NCI-H1092 treated with DMSO at 0.1 percent for 48 hours (cell line): ENCODE data around the gene GRAP2.
"Not testable (repeated sequence)": the region's sequence is repeated elsewhere in the genome, so short reads cannot be mapped to it uniquely, and the experiment has no call there.

Experiments
- DNase-seq: peaks from one replicate; lab custom pipeline; 2025; lab: John Stamatoyannopoulos, UW

The GRAP2 gene

DNA sequence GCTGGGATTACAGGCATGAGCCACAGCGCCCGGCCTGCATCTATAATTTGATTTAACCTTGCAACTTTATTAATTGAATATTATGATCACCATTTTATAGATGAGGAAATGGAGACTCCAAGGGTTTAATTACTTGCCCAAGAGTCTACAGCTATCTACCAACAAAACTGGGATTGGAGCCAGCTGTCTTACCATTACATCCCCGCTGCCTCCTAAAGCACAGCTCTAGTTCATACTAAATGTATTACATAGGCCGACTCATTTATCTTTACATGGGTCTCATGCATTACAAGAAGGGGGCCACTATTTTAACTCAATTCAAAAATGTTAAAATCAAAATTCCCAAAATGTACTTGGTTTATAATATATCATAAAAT, 45.2 kb downstream of the GRAP2 start:
- DNase-seq: no peak

DNA sequence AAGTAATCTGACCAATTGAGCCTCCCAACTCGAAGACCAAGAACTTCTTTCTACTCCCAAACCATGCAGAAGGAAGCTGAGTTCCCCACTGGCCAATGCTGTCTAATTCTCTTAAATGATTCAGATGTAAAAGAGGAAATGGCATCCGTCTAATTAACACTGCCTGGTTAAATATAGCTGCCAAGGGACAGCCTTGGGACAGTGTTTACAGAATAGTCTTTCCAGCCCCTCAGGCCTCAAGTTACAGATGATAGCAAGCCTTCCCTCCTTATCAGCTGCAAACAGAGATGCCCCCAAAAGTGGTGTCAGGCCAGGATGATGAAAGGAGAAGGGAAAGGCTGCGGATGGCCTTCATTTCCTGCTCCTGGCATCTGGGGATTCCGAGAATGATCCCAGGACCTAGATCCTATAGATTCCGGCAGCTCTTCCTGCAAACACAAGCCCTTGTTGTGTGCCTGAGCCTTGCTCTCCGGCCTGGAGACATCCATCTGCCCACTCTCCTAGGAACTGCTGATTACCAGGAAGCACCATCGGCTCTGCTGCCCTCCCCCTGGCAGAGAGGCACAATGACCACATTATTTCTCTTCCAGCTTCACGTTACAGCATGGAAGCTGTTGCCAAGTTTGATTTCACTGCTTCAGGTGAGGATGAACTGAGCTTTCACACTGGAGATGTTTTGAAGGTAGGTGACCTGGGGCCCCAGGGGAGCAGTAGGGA, 45.8 kb downstream of the GRAP2 start:
- DNase-seq: peak; percentile 86

- peak; percentile 87 for DNase-seq
These were observed 46.6 kb downstream of the GRAP2 start for GRCh38 chr22:39947220-39948216.

GRCh38 chr22:39949964-39950737, 49.3 kb downstream of the GRAP2 start:
- no peak for DNase-seq

DNA sequence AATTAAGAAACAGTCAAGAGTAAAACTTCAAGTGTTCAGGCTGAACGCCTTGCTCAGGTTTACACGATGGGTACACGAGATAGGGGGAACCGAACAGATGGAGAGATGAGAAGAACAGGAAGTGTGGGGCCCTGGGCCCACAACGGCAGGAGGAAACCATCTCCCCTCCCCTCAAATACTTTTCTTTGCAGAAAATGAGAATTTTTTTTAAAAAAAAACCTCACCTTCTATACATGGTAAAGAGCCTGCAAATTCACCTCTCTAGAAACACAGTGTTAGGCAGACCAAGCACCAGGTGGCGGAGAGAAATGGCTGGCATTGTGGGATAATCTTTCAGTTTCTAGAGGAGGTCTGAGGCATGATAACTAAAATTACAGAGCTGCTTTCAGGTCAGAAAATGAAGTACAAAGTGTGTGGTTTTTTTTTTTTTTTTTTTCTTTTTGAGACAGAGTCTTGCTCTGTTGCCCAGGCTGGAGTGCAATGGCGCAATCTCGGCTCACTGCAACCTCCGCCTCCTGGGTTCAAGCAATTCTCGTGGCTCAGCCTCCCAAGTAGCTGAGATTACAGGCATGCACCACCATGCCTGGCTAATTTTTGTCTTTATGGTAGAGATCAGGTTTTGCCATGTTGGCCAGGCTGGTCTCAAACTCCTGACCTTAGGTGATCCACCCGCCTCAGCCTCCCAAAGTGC, 50.9 kb downstream of the GRAP2 start:
- not testable (repeated sequence) for DNase-seq

GRCh38 chr22:39952347-39952746, 51.5 kb downstream of the GRAP2 start:
- no peak for DNase-seq

- DNase-seq: no peak
These were observed 52.2 kb downstream of the GRAP2 start for GRCh38 chr22:39953101-39953500.

DNA sequence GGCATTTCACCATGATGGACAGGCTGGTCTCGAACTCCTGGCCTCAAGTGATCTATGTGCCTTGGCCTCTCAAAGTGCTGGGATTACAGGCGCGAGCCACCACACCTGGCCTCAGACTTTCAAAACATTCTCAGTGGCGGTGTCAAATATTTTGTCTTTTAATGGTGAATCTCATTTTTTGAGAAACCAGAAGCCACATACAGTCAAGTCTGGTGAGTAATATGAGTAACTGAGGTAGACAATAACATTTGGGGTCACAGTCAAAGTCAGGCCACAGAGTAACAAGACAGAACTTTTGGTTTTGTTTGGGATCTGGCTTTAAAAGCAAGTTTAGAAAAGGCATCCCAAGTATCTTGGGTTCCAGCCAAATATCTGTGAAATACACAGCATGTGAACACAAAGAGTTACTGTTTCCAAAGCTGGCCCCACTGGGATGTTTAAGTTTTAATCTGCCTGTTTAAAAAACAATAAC, 53.7 kb downstream of the GRAP2 start:
- DNase-seq: no peak

DNA sequence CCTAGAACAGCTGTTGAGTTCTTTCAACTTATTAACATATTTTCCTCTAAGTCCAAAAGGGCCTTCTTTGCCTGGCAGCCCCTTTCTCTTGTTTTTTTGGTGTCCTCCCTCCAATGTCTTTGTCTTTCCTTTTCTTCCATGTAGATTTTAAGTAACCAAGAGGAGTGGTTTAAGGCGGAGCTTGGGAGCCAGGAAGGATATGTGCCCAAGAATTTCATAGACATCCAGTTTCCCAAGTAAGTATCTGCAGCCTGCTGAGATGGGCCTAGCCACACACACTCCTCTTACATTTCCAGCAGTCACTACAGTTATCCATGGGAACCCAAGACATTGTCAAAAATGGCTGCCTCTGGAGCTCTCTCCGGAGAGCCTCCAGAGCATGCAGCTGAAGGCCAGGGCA, 54.8 kb downstream of the GRAP2 start:
- DNase-seq: no peak

DNA sequence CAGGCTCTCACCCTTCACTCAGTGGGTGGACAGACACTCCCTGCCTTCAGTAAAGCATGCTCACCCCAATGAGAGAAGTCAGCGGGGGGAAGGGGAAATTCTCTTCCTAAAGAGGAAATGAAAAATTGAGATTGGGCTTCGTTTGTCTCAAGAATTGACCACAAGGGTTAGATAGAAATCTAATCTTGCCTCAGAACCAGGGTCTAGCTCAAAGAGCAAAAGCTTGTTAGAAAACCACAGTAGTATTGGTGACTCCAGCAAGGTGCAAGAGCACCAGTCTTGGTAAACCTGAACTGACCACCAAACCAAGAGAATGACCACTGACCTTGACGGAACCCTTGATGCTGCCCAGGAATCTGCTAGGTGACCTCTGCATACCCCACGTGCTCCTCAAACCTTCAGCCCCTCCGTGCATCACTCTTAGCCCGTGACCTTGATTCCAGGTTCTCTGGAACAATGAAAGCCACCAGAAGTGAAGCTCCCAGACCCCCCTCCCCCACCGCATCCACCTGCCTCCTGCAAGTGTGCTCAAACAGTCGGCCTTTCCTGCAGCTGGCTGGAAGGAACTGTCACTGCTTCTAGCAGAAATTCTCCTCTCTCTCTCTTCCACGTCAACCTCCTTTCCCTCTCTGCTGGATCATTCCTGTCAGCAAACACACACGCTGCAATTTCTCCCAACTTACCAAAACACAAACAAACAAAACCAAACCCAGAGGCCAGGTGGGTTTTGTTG, 56.2 kb downstream of the GRAP2 start:
- no peak for DNase-seq

GRCh38 chr22:39958009-39958711, 57.3 kb downstream of the GRAP2 start:
- no peak for DNase-seq

DNA sequence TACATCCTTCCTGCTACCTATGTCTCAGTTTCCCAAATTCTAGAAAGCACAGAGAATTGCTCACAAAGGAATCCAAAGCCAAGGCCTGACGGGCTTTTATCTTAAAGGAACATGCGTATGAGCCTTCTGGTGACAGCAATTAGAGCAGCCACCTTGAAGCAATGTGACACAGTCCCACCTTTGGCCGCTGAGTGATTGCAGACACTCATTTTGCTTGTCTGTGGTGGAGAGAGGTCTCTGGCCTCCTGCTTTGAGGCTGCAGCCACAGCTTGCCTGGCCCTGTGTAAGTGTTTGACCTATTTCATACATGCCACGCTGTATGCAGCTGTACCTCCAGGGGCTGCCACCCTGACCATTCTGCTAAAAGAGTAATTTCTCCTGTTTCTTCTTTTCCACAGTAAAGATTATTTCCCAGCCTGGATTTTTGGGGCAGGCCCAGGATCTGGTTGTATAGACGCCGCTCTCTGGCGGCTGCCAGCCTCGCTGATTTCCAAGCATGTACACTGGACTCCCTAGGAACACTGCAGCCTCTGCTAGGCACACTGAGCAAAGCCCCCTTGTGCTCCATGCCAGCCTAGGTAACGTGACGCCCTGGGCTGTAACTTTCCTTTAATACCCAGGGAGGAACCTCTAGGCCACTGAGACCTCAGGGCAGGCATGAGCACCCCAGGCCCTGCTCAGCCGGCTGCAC, 58.2 kb downstream of the GRAP2 start:
- DNase-seq: no peak

GRCh38 chr22:39959640-39960447, 59.0 kb downstream of the GRAP2 start, which contains the start of gene TMA7B:
Gene TMA7B, plus strand, starts transcription at chr22:39960397. Its CDS starts 3,978 bp downstream, at chr22:39964375.
- DNase-seq: no peak

- DNase-seq: no peak
These were observed 60.2 kb downstream of the GRAP2 start for GRCh38 chr22:39960791-39961746.

- no peak for DNase-seq
These were observed 61.2 kb downstream of the GRAP2 start for GRCh38 chr22:39962071-39962470.

DNA sequence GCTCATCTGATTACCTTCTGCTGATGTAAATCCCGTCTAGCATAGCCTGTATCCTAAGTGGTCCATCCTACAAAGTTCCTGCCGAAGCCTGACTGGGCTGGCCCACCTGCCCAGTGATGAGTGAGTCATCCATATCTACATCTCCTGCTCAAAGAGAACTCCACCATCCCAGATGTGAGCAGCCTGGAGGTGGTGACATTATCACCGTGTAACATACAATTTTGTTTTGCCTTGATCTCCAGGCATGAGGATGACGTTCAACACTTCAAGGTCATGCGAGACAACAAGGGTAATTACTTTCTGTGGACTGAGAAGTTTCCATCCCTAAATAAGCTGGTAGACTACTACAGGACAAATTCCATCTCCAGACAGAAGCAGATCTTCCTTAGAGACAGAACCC, 64.9 kb downstream of the GRAP2 start:
- no peak for DNase-seq

GRCh38 chr22:39966470-39966869, 65.6 kb downstream of the GRAP2 start:
- no peak for DNase-seq
